HepG2 (cell line): ENCODE data around the gene SF3B2. TPM values are rescaled to one million over a fixed set of nuclear protein-coding genes. Genes with fewer than 3 reads are reported as not detected.
"Not testable (repeated sequence)": the region's sequence is repeated elsewhere in the genome, so short reads cannot be mapped to it uniquely, and the experiment has no call there.

Experiments
- ATAC-seq: fragments of 200-7000 bp; cut with Tn5 transposase; 3 replicates; pipeline ENCODE4 v1.9.1; 2020; ENCODE audit warnings: mild to moderate bottlenecking, moderate library complexity
- BruUV-seq: library from RNA; stranded (reverse); fragments of 400-500 nt; replicated peaks from 2 replicates; lab custom pipeline; 2021; lab: Mats Ljungman, UMichigan
- CTCF ChIA-PET: fragments of 300-600 bp; formaldehyde crosslinking; extraction: SDS; loops from one replicate; lab custom pipeline; 2021; ENCODE audit warnings: low total read pairs, inconsistent platforms, low intra/inter-chr PET ratio; lab: Yijun Ruan, JAX
- POLR2A ChIA-PET: fragments of 350-600 bp; sonication (Branson Sonifier 250); formaldehyde crosslinking; loops from one replicate; lab custom pipeline; 2020; ENCODE audit warnings: antibody characterized with exemption, inconsistent platforms; lab: Yijun Ruan, JAX
- DNase-seq: peaks from one replicate; pipeline ENCODE4 v3.0.0-alpha.2; 2015; ENCODE audit warnings: low spot score
- FAIRE-seq: peaks from 3 replicates; lab custom pipeline; 2011; peaks lifted over from hg19 to GRCh38; lab: Jason Lieb, UNC
- H2AFZ ChIP-seq: one replicate; pipeline ENCODE4 v1.6.1; 2011; ENCODE audit warnings: low read length, inconsistent platforms
- H3K27ac ChIP-seq: fragments of 300-600 bp; 3 replicates; pipeline ENCODE4 v1.8.0; 2011; ENCODE audit warnings: mixed run types, mild to moderate bottlenecking, mixed read lengths, low read length, inconsistent platforms; ENCODE audit not compliant: insufficient read depth; ENCODE audit errors: extremely low read length
- H3K27me3 ChIP-seq, 2 experiments: fragments of 200-600 bp in 1 of 2; 2 replicates in 1 of 2; 3 replicates in 1 of 2; pipeline versions ENCODE4 v1.6.0 to v1.8.0; 2011; ENCODE audit warnings: low read length in 2 of 2, mild to moderate bottlenecking in 2 of 2, moderate library complexity in 2 of 2, inconsistent platforms in 1 of 2; ENCODE audit not compliant: insufficient read depth in 2 of 2, control insufficient read depth in 1 of 2
- H3K36me3 ChIP-seq, 2 experiments: fragments of 200-600 bp in 1 of 2; replicated peaks in 1 of 2; 2 replicates in 1 of 2; 3 replicates in 1 of 2; pipeline versions ENCODE4 v1.5.1 to v1.8.0; 2011; ENCODE audit warnings: low read length in 2 of 2, inconsistent platforms in 1 of 2; ENCODE audit not compliant: insufficient read depth in 2 of 2, control insufficient read depth in 1 of 2
- H3K4me1 ChIP-seq: 2 replicates; pipeline ENCODE4 v1.5.1; 2012; ENCODE audit warnings: low read length, inconsistent platforms; ENCODE audit not compliant: insufficient read depth
- H3K4me2 ChIP-seq: 2 replicates; pipeline ENCODE4 v1.6.0; 2011; ENCODE audit warnings: low read depth, low read length, inconsistent platforms
- H3K4me3 ChIP-seq, 3 experiments: fragments of 200-600 bp in 1 of 3; sonication (generic), shearing (Covaris generic) in 1 of 3; replicated peaks in 1 of 3; 2 replicates each; pipeline ENCODE4 v1.5.1; 2011 to 2016; ENCODE audit warnings: low read length in 3 of 3, inconsistent platforms in 2 of 3, low read depth in 2 of 3, mild to moderate bottlenecking in 2 of 3, control low read depth in 1 of 3, mixed read lengths in 1 of 3; ENCODE audit not compliant: insufficient read depth in 1 of 3
- H3K79me2 ChIP-seq: one replicate; pipeline ENCODE4 v1.6.1; 2011; ENCODE audit warnings: low read length, inconsistent platforms; ENCODE audit not compliant: insufficient read depth
- H3K9ac ChIP-seq: 2 replicates; pipeline ENCODE4 v1.6.0; 2011; ENCODE audit warnings: mild to moderate bottlenecking, low read depth, low read length, inconsistent platforms; ENCODE audit not compliant: insufficient read depth
- H3K9me3 ChIP-seq: 2 replicates; pipeline ENCODE4 v1.5.1; 2012; ENCODE audit warnings: mild to moderate bottlenecking, low read length
- H4K20me1 ChIP-seq: 2 replicates; pipeline ENCODE4 v1.6.0; 2011; ENCODE audit warnings: inconsistent platforms, mild to moderate bottlenecking, low read length, moderate library complexity; ENCODE audit not compliant: insufficient read depth
- WGBS: methylation state at CpG from one replicate; pipeline ENCODE4 v1.1.6; 2017; ENCODE audit warnings: low lambda C conversion rate; 5-methylcytosine and 5-hydroxymethylcytosine counted together
- in situ Hi-C: cut with HindIII; loops from 2 replicates; pipeline ENCODE4 v1.10.0; 2017; ENCODE audit warnings: low pct_unique_long_range_greater_than_20kb; ENCODE audit not compliant: extremely low pct_ligation_motif_present
- intact Hi-C: fragments of 100-400 bp; cut with micrococcal nuclease; formaldehyde crosslinking; loops from one replicate; pipeline ENCODE4 v1.10.0; 2022; ENCODE audit not compliant: unreplicated experiment
- polyA plus RNA-seq, 8 experiments: library from polyadenylated mRNA; depleted of rRNA in 3 of 8; stranded (reverse) in 7 of 8; unstranded in 1 of 8; fragments of >200 nt; fragmentation: Illumina TruSeq in 4 of 8; extraction: Trizol in 4 of 8; gene quantifications; 2 replicates each; pipeline versions ENCODE4 v1.2.1 to v1.2.3, GENCODE V29; 2011 to 2016; ENCODE audit warnings: low read depth in 4 of 8, missing spikeins in 1 of 8, mixed read lengths in 1 of 8; ENCODE audit not compliant: insufficient read depth in 1 of 8
- total RNA-seq, 5 experiments: library from RNA; depleted of rRNA; stranded (reverse); fragments of >200 nt; fragmentation: Illumina TruSeq; extraction: Trizol; gene quantifications; 2 replicates each; pipeline ENCODE4 v1.2.3, GENCODE V29; 2016; ENCODE audit warnings: low read depth in 1 of 5

The SF3B2 gene
- total and polyA plus RNA-seq, 2 of the 13 experiments (the other 11 are each of a cell fraction or from before 2014, with no cell fraction given): 70.4 to 153 TPM

DNA sequence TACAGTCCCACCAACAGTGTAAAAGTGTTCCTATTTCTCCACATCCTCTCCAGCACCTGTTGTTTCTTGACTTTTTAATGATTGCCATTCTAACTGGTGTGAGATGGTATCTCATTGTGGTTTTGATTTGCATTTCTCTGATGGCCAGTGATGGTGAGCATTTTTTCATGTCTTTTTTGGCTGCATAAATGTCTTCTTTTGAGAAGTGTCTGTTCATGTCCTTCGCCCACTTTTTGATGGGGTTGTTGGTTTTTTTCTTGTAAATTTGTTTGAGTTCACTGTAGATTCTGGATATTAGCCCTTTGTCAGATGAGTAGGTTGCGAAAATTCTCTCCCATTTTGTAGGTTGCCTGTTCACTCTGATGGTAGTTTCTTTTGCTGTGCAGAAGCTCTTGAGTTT is 40.0 kb downstream of the SF3B2 start:
- H2AFZ ChIP-seq, CTCF ChIA-PET, BruUV-seq, intact Hi-C loops, H3K4me2 ChIP-seq, DNase-seq, H3K9me3 ChIP-seq, H3K79me2 ChIP-seq, H3K27me3 ChIP-seq, H4K20me1 ChIP-seq, H3K4me3 ChIP-seq, in situ Hi-C loops, FAIRE-seq, POLR2A ChIA-PET, H3K27ac ChIP-seq, ATAC-seq, H3K36me3 ChIP-seq, H3K9ac ChIP-seq: not testable (repeated sequence)
- 100% methylated on average over 2 of the region's 2 CpGs for WGBS
- peaks cover 15% of the 10 kb centered on the region for H3K4me1 ChIP-seq

- H3K4me2 ChIP-seq, H3K27me3 ChIP-seq, CTCF ChIA-PET, H3K79me2 ChIP-seq, H4K20me1 ChIP-seq, in situ Hi-C loops, DNase-seq, H3K9ac ChIP-seq, FAIRE-seq, intact Hi-C loops, H3K36me3 ChIP-seq, H3K9me3 ChIP-seq, BruUV-seq, H3K4me3 ChIP-seq, POLR2A ChIA-PET, ATAC-seq, H3K27ac ChIP-seq, H3K4me1 ChIP-seq, H2AFZ ChIP-seq: not testable (repeated sequence)
- 99% methylated on average over 10 of the region's 10 CpGs for WGBS
Measured at GRCh38 chr11:66099746-66100145, 47.6 kb downstream of the SF3B2 start.
